ENCODE results near the gene BEAN1. TPM values are rescaled to one million over a fixed set of nuclear protein-coding genes. Genes with fewer than 3 reads are reported as not detected.

BEAN1 gene
- total RNA-seq, 1 experiment from 2014 or later = 0.37 TPM

DNA sequence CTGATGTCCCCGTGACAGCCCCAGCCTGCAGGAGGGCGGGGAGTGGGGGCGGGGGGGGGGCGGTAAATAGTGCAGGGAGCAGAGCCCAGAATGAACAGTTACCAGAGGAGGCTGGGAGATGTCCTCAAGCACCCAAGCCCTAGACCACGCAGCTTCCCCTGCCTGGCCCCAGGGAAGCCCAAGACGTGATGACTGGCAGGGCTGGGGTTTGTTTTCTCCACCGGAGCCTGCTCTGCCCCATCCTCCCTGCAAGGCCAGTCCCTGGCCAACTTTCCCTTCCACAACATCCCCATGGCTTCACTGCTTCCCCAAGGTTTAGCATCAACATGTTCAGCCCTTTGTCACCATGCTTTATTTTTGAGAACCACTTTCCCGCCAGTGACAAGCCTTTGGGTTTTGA, 1.4 kb upstream of the BEAN1 start:
- DNase-seq = no peak

GRCh38 chr16:66426112-66427035, 721 bp upstream of the BEAN1 start:
- TF ChIP-seq EZH2 (IDR thresholded peaks at IDR 0.05; ENCODE audit: low read depth) (no peak), CTCF (conservative IDR thresholded peaks at IDR 0.05) (no peak)
- H3K36me3 ChIP-seq (ENCODE audit: low read depth) = no peaks in the 10 kb centered on the region
- H3K4me3 ChIP-seq = peak overlapping the region; percentile 45; the same call in 1 of the 2 replicates
- no TSS peak for BruUV-seq (replicated peaks)
- peaks cover 11% of the 10 kb centered on the region; the same call in 1 of the 2 replicates for H3F3A ChIP-seq (ENCODE audit: insufficient read depth, low read depth)
- POLR2A ChIA-PET (ENCODE audit: unreplicated experiment) = no interaction called here
- H3K4me1 ChIP-seq (replicated peaks; ENCODE audit: insufficient read depth) = no peaks in the 10 kb centered on the region
- H3K27me3 ChIP-seq (ENCODE audit: insufficient read depth, low read depth) = 0 out of 2 replicates have a peak, but pooled peaks cover 3% of the 10 kb centered on the region
- no peak for DNase-seq
- intact Hi-C loops (cut with micrococcal nuclease; ENCODE audit: unreplicated experiment) = no loop called here
- CTCF ChIA-PET = no interaction called here
- H2AFZ ChIP-seq = no peak overlapping the region
- H4K20me1 ChIP-seq (ENCODE audit: insufficient read depth) = no peaks in the 10 kb centered on the region
- no peaks in the 10 kb centered on the region for H3K79me2 ChIP-seq (ENCODE audit: low read depth)
- H3K4me2 ChIP-seq = peak overlapping the region; percentile 66
- no peaks in the 10 kb centered on the region for H3K9me2 ChIP-seq (ENCODE audit: insufficient read depth)
- H3K27ac ChIP-seq = no peak overlapping the region
- no peaks in the 10 kb centered on the region for H3K9me3 ChIP-seq (ENCODE audit: insufficient read depth, low read depth)

More for the DNA sequence above, 1.4 kb upstream of the BEAN1 start:
- Histone ChIP-seq H3K4me1 (replicated peaks; ENCODE audit: insufficient read depth) (no peaks in the 10 kb centered on the region), H3K79me2 (ENCODE audit: low read depth) (no peaks in the 10 kb centered on the region), H4K20me1 (ENCODE audit: insufficient read depth) (no peaks in the 10 kb centered on the region), H3F3A (ENCODE audit: insufficient read depth, low read depth) (peaks cover 8% of the 10 kb centered on the region; the same call in 1 of the 2 replicates), H3K27me3 (ENCODE audit: insufficient read depth, low read depth) (0 out of 2 replicates have a peak, but pooled peaks cover 3% of the 10 kb centered on the region), H2AFZ (no peak overlapping the region), H3K36me3 (ENCODE audit: low read depth) (no peaks in the 10 kb centered on the region), H3K9me3 (ENCODE audit: insufficient read depth, low read depth) (no peaks in the 10 kb centered on the region), H3K9me2 (ENCODE audit: insufficient read depth) (no peaks in the 10 kb centered on the region), H3K27ac (no peak overlapping the region), H3K4me2 (no peak overlapping the region), H3K4me3 (no peak overlapping the region)
- TF ChIP-seq EZH2 (IDR thresholded peaks at IDR 0.05; ENCODE audit: low read depth) (no peak), CTCF (conservative IDR thresholded peaks at IDR 0.05) (no peak)
- ChIA-PET CTCF (interaction anchor here (0.6 kb wide), 1 partner anchor 48 kb away, joined by 8 read pairs; no protein-coding TSS in a partner anchor), POLR2A (ENCODE audit: unreplicated experiment) (no interaction called here)
- intact Hi-C loops (cut with micrococcal nuclease; ENCODE audit: unreplicated experiment) = no loop called here
- no TSS peak for BruUV-seq (replicated peaks)

DNA sequence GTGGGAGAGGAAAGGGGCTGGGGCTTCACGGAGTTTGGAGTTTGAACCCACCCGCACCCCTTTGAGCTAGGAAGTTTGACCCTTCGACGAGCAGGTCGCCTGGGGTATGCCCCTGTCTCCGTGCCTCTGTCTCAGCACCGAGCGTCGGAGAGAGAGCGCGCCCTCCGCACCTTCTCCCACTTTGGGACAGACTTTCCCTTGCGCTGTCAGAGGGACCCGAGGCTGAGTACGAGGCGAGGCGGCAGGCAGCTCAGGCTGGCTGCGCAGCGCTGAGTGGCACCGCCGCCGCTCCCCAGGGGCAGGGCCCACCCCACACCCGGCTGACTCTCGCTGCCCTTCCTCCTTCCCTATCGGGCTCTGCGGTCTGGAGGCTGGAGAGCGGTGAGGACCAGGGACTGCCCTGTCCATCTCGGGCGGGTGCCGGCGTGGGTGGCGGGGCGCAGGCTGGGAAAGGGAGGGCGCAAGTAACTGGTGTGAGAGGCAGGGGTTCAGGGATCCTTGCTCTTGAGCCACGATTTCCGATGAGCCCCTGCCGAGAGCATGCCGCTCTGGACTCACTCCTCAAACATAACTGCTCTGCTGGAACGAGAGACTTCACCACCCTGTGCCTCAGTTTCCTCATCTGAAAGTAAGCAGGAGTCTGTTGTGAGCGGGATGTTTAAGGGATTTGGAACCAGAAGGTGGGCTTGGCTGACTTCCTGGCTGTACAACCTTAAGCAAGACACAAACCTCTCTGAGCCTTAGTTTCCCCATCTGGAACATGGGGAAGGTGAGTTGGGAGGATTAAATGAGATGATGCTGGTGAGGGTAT, 981 bp downstream of the BEAN1 start:
- TF ChIP-seq EZH2 (IDR thresholded peaks at IDR 0.05; ENCODE audit: low read depth) = no peak
- no peak for TF ChIP-seq CTCF (conservative IDR thresholded peaks at IDR 0.05)
- Histone ChIP-seq H3F3A (ENCODE audit: insufficient read depth, low read depth) (peaks cover 8% of the 10 kb centered on the region; the same call in 1 of the 2 replicates), H4K20me1 (ENCODE audit: insufficient read depth) (no peaks in the 10 kb centered on the region), H3K36me3 (ENCODE audit: low read depth) (no peaks in the 10 kb centered on the region), H3K4me3 (no peak overlapping the region), H3K79me2 (ENCODE audit: low read depth) (no peaks in the 10 kb centered on the region), H3K9me2 (ENCODE audit: insufficient read depth) (no peaks in the 10 kb centered on the region), H3K27ac (no peak overlapping the region), H3K4me2 (no peak overlapping the region), H2AFZ (no peak overlapping the region), H3K27me3 (ENCODE audit: insufficient read depth, low read depth) (0 out of 2 replicates have a peak, but pooled peaks cover 3% of the 10 kb centered on the region), H3K4me1 (replicated peaks; ENCODE audit: insufficient read depth) (peaks cover 2% of the 10 kb centered on the region), H3K9me3 (ENCODE audit: insufficient read depth, low read depth) (no peaks in the 10 kb centered on the region)
- BruUV-seq (replicated peaks) = no TSS peak
- intact Hi-C loops (cut with micrococcal nuclease; ENCODE audit: unreplicated experiment) = no loop called here
- DNase-seq = no peak
- CTCF ChIA-PET = interaction anchor here (0.6 kb wide), 1 partner anchor 27 kb away, joined by 3 read pairs; no protein-coding TSS in a partner anchor
- POLR2A ChIA-PET (ENCODE audit: unreplicated experiment) = no interaction called here

Measured in PC-9 (cell line).